IPS-NIHi11 (cell line): Measurements from ENCODE around the gene FBXO15.

Source experiments
- DNase-seq: peaks from one replicate; pipeline ENCODE4 v3.0.0; 2012; ENCODE audit warnings: mixed read lengths, low spot score

Gene FBXO15

DNA sequence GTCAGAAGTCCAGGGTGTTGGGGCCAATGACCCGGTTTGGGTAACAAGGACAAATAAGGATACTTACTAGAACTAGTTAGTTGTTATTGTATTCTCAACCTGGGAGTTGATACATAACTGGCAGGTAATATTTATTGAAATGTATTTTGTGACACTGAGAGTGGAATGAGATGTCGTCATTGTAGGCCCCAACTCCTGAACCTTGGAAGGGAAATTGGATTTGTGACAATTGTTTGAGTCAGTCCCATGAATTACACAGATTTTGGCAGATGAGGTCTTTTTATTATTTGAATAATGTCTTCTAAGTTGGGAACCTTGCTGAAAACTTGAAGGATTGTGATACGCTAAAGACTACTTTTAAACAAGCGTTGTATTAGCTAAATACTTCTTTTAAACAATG lies 5.7 kb upstream of the FBXO15 start:
- DNase-seq = no peak

DNA sequence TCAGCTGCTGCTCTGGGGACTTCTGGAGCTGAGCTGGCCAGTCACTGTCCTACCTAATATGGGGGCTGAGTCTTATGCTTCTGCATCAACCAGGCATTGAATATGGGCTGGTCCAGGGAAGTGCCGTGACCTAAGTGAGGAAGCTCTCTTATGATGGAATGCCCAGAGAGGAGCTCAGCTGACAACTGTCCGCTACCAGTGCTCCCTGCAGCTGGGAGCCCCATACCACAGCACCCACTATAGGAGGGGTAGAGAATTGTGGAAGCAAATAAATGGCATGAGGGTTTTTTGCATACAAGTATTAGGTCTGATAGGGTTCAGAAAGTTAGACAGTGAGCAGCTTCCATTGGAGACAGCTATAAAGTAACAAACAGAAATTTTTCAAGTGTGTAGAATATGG lies 5.2 kb upstream of the FBXO15 start:
- no peak for DNase-seq

GRCh38 chr18:74152270-74152669 lies 4.6 kb upstream of the FBXO15 start:
- no peak for DNase-seq

- DNase-seq = no peak
Observed at GRCh38 chr18:74149878-74150277, 2.2 kb upstream of the FBXO15 start.

GRCh38 chr18:74148543-74149070 lies 973 bp upstream of the FBXO15 start:
- no peak for DNase-seq

GRCh38 chr18:74147491-74147778 lies 199 bp downstream of the FBXO15 start:
- no peak for DNase-seq

DNA sequence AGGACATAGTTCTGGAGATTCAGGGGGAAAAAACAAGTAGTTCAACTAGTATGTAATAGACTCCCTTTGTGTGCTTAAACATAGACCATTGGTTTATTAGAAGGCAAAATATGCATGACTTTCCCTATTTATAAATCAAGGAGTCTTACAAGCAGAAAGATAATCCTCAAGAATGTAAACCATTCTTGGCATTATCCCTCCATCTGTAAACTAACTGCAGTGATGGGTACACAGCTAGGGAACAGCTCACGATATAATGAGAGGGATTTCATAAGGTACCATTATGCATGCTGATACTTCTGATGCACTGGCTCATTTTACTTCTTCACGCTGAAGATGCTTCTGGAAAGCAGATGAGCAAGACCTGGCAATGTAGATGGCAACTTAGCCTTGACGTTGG lies 878 bp downstream of the FBXO15 start:
- no peak for DNase-seq

GRCh38 chr18:74142252-74142651 lies 5.4 kb downstream of the FBXO15 start:
- no peak for DNase-seq

DNA sequence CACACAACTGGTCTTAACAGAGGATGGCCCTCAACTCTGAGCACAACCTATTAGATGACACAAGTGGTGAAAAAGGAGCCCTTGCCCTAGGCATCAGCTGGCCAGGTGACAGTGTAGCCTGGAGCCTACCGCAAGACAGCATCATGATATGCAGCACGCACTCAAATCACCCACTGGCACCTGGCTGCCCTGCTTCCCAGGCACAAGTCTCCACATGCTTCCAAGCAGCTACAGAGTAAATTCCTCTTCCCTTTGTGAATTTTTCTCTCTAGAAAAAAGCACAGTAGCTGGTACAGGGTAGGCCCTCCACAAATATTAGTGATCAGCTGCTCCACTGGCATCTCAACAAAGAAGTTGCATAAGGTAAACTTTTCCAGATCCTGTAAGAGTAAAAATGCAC lies 6.0 kb downstream of the FBXO15 start:
- DNase-seq = no peak

GRCh38 chr18:74140582-74140981 lies 7.1 kb downstream of the FBXO15 start:
- DNase-seq = no peak

- DNase-seq = no peak
Observed at GRCh38 chr18:74139888-74140287, 7.7 kb downstream of the FBXO15 start.

- no peak for DNase-seq
Observed at GRCh38 chr18:74139411-74139810, 8.2 kb downstream of the FBXO15 start.

DNA sequence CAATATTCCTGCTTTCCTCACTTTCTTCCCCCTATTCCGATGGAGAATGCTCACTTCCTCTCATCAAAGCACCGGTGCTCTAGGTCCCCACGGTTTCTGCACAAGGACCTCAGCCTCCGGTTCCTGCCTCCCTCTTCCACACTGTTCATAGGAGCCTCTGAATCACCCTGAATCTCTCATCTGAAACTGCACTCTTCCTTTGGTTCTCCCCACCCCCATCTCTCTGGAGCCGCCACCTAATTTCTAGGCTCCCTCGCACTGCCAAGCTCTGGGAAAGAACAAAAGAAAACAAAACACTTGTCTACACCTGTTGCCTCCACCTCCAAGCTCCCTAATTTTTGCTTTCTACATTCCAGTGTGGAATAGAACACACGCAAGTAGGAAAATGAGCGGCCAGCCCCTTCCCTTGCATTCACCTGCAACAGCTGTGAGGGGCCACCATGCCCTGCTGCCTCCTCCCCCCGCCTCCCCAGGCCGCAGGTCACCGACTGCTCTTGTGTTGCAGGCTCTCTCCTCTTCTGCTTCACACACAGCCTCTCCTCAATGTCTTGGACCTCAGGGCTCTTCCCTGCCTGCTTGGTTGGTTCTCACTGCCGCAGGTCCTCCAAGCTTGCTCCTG lies 9.6 kb downstream of the FBXO15 start:
- no peak for DNase-seq

DNA sequence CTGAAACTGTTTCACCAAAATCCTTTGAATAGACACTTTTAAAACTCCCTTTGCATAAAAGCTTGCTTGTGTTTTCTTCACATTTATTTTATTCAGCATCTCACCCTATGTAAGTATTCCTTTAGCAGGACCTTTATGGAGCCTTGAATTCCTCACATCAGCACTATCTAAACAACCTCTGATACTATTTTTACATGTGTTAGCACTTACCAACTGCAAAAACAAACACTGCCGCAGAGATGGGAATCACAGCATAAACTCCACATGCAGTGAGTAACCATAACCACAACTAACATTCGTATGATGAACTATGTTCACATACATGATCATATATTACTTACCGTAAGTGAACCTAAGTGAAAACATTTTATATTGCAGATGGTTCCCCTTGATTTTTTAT lies 15.4 kb downstream of the FBXO15 start:
- DNase-seq = no peak

DNA sequence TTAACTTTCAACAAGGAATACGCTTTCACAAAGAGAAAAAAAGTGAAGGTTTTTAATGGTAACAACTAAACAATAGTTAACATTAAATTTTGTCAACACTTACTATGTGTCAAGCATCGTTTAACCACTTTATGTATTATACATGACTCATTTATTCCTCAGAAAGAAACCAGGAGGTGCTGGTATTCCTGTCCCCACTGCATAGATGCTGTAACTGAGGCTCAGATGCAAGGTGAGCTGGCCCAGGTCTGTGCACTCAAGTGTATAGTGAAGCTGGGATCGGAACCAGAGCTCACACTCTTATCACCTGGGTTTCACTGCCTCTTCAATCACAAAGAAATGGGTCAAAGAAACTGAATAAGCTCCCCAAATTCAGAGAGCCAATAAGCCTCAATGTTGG lies 16.5 kb downstream of the FBXO15 start:
- DNase-seq = no peak

GRCh38 chr18:74128159-74128558 lies 19.5 kb downstream of the FBXO15 start:
- no peak for DNase-seq

DNA sequence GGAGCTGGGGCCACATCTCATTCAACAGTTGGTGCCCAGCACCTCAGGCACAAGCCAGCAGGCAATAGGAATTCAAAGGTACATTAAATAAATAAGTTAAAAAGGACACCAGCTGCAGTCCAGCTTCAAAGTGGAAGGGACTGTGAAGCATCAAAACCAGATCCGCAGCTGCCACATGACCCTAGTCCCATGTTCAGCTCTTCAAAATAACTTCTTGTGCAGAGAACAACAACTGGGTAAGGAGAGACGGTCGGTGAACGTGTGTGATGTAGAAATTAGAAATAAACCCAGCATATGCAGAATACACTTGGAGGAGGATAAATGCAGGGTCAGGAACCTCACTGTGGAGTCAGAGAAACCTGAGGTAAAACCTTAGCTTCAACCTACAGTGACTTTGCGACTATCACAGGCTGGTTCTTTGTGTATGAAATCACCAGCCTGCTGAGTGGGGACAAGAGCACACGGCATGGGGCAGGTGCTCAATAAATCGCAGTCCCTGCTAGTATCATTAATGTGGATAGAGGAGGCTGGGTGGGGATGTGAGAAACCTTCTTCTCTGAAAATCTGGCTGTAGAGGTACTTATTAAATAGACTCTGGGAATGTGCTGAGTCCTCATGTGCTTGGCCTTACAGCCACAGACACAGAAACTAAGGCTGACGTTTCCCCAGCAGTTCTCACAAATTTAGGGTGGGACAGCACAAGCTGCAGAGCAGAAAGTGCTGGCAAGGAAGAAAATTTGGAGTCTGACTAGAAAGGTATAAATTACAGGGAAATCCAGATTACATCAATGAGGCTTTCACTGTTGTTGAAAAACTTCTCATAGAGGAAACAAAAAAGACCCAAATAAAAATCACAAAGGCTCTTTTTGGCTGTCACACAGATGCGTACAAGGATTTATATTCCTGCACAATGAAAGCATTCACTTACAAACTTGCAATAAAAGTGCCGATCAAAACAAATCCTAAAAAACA lies 20.7 kb downstream of the FBXO15 start:
- DNase-seq = no peak

DNA sequence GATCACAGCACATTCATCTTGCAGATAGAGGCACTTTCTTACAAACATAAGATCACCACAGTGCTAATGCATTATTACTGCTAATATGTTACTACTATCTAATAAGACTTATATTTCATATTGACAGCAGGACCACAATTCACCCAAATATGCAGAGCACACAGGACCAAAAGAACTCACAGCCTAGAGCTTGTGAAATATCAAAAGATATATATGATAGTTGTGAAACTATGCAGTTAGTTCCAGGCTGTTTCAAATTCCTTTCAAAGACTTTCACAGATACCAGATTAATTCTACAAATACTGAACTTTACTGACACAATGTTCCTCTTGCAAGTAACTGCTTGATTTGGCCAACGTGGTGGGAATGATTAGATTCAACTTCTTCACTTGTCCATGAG lies 23.0 kb downstream of the FBXO15 start:
- no peak for DNase-seq

- no peak for DNase-seq
Observed at GRCh38 chr18:74123200-74123599, 24.4 kb downstream of the FBXO15 start.

- DNase-seq = no peak
Observed at GRCh38 chr18:74116633-74117554, 30.7 kb downstream of the FBXO15 start.

- DNase-seq = no peak
Observed at GRCh38 chr18:74115046-74115445, 32.6 kb downstream of the FBXO15 start.

GRCh38 chr18:74114116-74114515 lies 33.5 kb downstream of the FBXO15 start:
- DNase-seq = no peak
